ENCODE data around the gene RAB31.

DNA sequence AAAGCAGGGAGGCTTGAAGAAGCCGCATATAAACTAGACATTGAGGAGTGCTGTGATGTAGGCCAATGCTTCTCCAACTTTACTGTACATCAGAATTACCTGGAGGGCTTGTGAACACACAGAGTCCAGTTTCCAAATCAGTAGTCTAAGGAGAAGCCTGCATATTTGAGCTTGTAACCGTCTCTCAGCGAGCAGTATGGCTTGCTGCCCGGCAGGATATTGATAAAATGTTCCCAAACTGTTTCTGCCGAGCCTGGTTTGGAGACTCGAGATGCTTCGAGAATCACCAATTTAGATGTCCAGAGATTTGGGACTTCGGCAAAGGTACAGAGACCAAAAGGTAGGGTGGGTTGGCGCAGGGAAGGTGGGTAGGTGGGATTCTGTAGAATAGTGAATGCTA lies 11.0 kb upstream of the RAB31 start:
- TF ChIP-seq, protein P1, sequence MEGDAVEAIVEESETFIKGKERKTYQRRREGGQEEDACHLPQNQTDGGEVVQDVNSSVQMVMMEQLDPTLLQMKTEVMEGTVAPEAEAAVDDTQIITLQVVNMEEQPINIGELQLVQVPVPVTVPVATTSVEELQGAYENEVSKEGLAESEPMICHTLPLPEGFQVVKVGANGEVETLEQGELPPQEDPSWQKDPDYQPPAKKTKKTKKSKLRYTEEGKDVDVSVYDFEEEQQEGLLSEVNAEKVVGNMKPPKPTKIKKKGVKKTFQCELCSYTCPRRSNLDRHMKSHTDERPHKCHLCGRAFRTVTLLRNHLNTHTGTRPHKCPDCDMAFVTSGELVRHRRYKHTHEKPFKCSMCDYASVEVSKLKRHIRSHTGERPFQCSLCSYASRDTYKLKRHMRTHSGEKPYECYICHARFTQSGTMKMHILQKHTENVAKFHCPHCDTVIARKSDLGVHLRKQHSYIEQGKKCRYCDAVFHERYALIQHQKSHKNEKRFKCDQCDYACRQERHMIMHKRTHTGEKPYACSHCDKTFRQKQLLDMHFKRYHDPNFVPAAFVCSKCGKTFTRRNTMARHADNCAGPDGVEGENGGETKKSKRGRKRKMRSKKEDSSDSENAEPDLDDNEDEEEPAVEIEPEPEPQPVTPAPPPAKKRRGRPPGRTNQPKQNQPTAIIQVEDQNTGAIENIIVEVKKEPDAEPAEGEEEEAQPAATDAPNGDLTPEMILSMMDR (IDR thresholded peaks at IDR 0.05), result no peak
- TF ChIP-seq POLR2AphosphoS5 (IDR thresholded peaks at IDR 0.05), result no peak
- no peak for TF ChIP-seq POLR2A (IDR thresholded peaks at IDR 0.05)

Data from breast epithelium (tissue), 3 donors.